SU-DHL-6 (cell line): ENCODE measurements around the gene SLC4A5.

ENCODE experiments used
- H2AFZ ChIP-seq: fragments of 200-600 bp; sonication (generic); 2 replicates; pipeline ENCODE4 v1.6.1; 2014; ENCODE audit warnings: low read depth, mild to moderate bottlenecking, moderate library complexity, mixed read lengths, antibody characterized with exemption, low read length; ENCODE audit not compliant: severe bottlenecking
- H3F3A ChIP-seq: fragments of 200-600 bp; shearing (Covaris generic); 2 replicates; pipeline ENCODE4 v1.6.0; 2016; ENCODE audit warnings: antibody characterized with exemption, mild to moderate bottlenecking; ENCODE audit not compliant: insufficient read depth
- H3K27ac ChIP-seq: fragments of 200-600 bp; sonication (generic); 2 replicates; pipeline ENCODE4 v1.5.1; 2016; ENCODE audit warnings: low read depth, mild to moderate bottlenecking, low read length, moderate library complexity, mixed read lengths
- H3K27me3 ChIP-seq: fragments of 200-600 bp; sonication (generic), shearing (Covaris generic); 2 replicates; pipeline ENCODE4 v1.6.0; 2014; ENCODE audit warnings: mild to moderate bottlenecking, low read length
- H3K36me3 ChIP-seq: fragments of 200-600 bp; sonication (generic); 2 replicates; pipeline ENCODE4 v1.6.1; 2014; ENCODE audit warnings: mild to moderate bottlenecking, low read length, mixed read lengths
- H3K4me2 ChIP-seq: fragments of 300-600, 200-600 bp; shearing (Covaris generic), sonication (generic); 2 replicates; pipeline ENCODE4 v1.6.0; 2014; ENCODE audit warnings: low read length, low read depth, mild to moderate bottlenecking; ENCODE audit not compliant: poor library complexity, severe bottlenecking
- H3K4me3 ChIP-seq: fragments of 200-600 bp; sonication (generic); 2 replicates; pipeline ENCODE4 v1.5.1; 2014; ENCODE audit warnings: antibody characterized with exemption, low read length, mild to moderate bottlenecking, mixed read lengths; ENCODE audit not compliant: insufficient read depth, poor library complexity, severe bottlenecking
- H3K79me2 ChIP-seq: fragments of 200-600 bp; sonication (generic); 2 replicates; pipeline ENCODE4 v1.6.1; 2014; ENCODE audit warnings: mild to moderate bottlenecking, low read length, moderate library complexity; ENCODE audit not compliant: insufficient read depth
- H3K9ac ChIP-seq: fragments of 200-600 bp; sonication (generic); 2 replicates; pipeline ENCODE4 v1.7.0; 2014; ENCODE audit warnings: mild to moderate bottlenecking, low read length
- H3K9me2 ChIP-seq: fragments of 200-600 bp; sonication (generic); replicated peaks from 2 replicates; pipeline ENCODE4 v1.6.1; 2014; ENCODE audit warnings: low read length; ENCODE audit not compliant: insufficient read depth
- H3K9me3 ChIP-seq: fragments of 200-600 bp; sonication (generic); 2 replicates; pipeline ENCODE4 v1.6.1; 2014; ENCODE audit warnings: low read length, mixed read lengths; ENCODE audit not compliant: insufficient read depth
- H4K20me1 ChIP-seq: fragments of 200-600 bp; sonication (generic); 2 replicates; pipeline ENCODE4 v1.6.1; 2014; ENCODE audit warnings: low read depth, mild to moderate bottlenecking, antibody characterized with exemption, low read length, moderate library complexity, mixed read lengths
- CTCF ChIP-seq: fragments of 200-600 bp; sonication (generic); IDR thresholded peaks from one replicate; pipeline ENCODE4 v1.5.1; 2017; ENCODE audit warnings: antibody characterized with exemption, mild to moderate bottlenecking, low read length, moderate library complexity; ENCODE audit not compliant: insufficient read depth, poor library complexity, severe bottlenecking
- EZH2phosphoT487 ChIP-seq: fragments of 200-600 bp; sonication (generic), shearing (Covaris generic); conservative IDR thresholded peaks from 2 replicates; pipeline ENCODE4 v1.6.1; 2018; ENCODE audit warnings: mild to moderate bottlenecking, antibody characterized with exemption, low read length, moderate library complexity, mixed read lengths

Gene SLC4A5

GRCh38 chr2:74259733-74260132, 83.5 kb downstream of the SLC4A5 start:
- H3K4me3 ChIP-seq, result no peak overlapping the region
- no peaks in the 10 kb centered on the region for H3K27me3 ChIP-seq
- no peaks in the 10 kb centered on the region for H3K79me2 ChIP-seq
- no peaks in the 10 kb centered on the region for H3K36me3 ChIP-seq
- TF ChIP-seq EZH2phosphoT487, result no peak
- TF ChIP-seq CTCF, result no peak
- H3K9me3 ChIP-seq, result no peaks in the 10 kb centered on the region
- no peaks in the 10 kb centered on the region for H3K9me2 ChIP-seq
- H3K4me2 ChIP-seq, result no peak overlapping the region
- H2AFZ ChIP-seq, result no peak overlapping the region
- no peaks in the 10 kb centered on the region for H4K20me1 ChIP-seq
- no peak overlapping the region for H3K9ac ChIP-seq
- H3F3A ChIP-seq, result no peaks in the 10 kb centered on the region
- H3K27ac ChIP-seq, result no peak overlapping the region

- TF ChIP-seq CTCF (no peak), EZH2phosphoT487 (no peak)
- Histone ChIP-seq H3K4me2 (no peak overlapping the region), H3F3A (no peaks in the 10 kb centered on the region), H3K9ac (no peak overlapping the region), H3K27ac (no peak overlapping the region), H3K4me3 (no peak overlapping the region), H3K36me3 (no peaks in the 10 kb centered on the region), H3K9me3 (no peaks in the 10 kb centered on the region), H3K9me2 (no peaks in the 10 kb centered on the region), H3K27me3 (no peaks in the 10 kb centered on the region), H3K79me2 (no peaks in the 10 kb centered on the region), H4K20me1 (no peaks in the 10 kb centered on the region), H2AFZ (no peak overlapping the region)
These were observed 84.0 kb downstream of the SLC4A5 start for GRCh38 chr2:74259191-74259590.

GRCh38 chr2:74255660-74256213, 87.5 kb downstream of the SLC4A5 start:
- no peaks in the 10 kb centered on the region for H3K36me3 ChIP-seq
- TF ChIP-seq CTCF (no peak), EZH2phosphoT487 (no peak)
- no peak overlapping the region for H3K9ac ChIP-seq
- no peaks in the 10 kb centered on the region for H3F3A ChIP-seq
- H3K9me3 ChIP-seq, result no peaks in the 10 kb centered on the region
- H3K4me3 ChIP-seq, result no peak overlapping the region
- H2AFZ ChIP-seq, result no peak overlapping the region
- no peak overlapping the region for H3K4me2 ChIP-seq
- no peaks in the 10 kb centered on the region for H3K27me3 ChIP-seq
- H3K27ac ChIP-seq, result no peak overlapping the region
- no peaks in the 10 kb centered on the region for H4K20me1 ChIP-seq
- no peaks in the 10 kb centered on the region for H3K9me2 ChIP-seq
- H3K79me2 ChIP-seq, result no peaks in the 10 kb centered on the region
